HG02759 (cell line): ENCODE data around the gene CCDC8.
"Not testable (repeated sequence)": the region's sequence is repeated elsewhere in the genome, so short reads cannot be mapped to it uniquely, and the experiment has no call there.

Source experiments
- ATAC-seq: cut with Tn5 transposase; IDR thresholded peaks from one replicate; pipeline ENCODE4 v1.9.1; 2021; ENCODE audit warnings: mild to moderate bottlenecking, moderate library complexity; ENCODE audit not compliant: unreplicated experiment

CCDC8 gene, protein sequence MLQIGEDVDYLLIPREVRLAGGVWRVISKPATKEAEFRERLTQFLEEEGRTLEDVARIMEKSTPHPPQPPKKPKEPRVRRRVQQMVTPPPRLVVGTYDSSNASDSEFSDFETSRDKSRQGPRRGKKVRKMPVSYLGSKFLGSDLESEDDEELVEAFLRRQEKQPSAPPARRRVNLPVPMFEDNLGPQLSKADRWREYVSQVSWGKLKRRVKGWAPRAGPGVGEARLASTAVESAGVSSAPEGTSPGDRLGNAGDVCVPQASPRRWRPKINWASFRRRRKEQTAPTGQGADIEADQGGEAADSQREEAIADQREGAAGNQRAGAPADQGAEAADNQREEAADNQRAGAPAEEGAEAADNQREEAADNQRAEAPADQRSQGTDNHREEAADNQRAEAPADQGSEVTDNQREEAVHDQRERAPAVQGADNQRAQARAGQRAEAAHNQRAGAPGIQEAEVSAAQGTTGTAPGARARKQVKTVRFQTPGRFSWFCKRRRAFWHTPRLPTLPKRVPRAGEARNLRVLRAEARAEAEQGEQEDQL

DNA sequence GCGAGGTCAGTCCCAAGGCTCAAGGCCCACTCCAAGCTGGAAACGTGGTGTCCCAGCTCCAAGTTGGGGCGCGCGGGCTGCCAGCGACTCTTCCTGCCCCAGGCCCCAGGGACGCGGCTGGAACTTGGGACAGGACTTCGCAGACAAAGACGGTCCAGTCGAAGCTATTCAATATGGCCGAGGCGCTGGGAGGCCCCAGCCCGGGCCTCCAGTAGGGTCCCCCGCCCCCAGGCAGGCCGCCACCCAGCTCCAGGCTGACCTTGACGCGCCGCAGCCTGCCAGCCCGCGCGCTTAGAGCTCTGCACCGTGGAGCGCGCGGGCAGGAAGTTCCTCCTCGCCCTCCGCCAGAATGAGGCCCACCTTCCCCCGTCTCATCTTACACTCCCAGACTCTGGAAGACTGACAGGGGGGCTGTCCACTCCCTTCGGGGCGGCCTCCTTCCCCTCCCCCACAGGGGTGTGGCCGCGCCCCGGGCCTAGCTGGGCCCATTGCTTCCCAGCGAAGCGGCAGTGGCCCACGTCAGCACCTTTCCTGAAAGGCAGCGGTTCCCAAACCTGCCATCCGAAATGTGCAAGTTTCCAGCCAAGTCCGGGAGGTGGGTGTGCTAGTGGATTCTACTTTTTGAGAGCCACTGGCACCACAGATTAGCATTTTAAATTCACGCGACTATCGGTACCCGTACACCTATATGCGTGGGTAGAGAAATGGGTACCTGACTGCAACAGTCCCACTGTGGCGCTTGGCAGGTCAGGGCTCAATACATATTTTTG lies at the start of gene CCDC8:
TSS of gene CCDC8 (minus strand) at position 303 of the 770 bp plus-strand sequence. CDS start 754 bp downstream, outside the sequence.
- ATAC-seq = no peak

DNA sequence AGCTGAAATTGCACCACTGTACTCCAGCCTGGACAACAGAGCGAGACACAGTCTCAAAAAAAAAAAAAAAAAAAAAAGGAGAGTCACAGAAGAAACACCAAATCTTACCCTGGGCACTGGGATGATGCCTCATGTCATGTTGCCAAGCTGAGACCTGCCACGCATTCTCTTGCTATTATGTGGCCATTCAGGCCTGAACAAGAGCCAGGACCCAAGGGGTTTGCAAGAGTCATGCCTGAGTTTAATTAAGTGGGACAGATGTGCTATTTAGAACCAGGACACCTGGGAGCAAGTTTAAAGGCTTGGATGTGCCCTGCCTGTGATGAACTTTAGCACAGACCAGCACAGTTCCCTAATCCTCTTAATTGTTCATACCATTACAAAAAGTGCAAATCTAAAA lies 48.2 kb upstream of the CCDC8 start:
- ATAC-seq = no peak

DNA sequence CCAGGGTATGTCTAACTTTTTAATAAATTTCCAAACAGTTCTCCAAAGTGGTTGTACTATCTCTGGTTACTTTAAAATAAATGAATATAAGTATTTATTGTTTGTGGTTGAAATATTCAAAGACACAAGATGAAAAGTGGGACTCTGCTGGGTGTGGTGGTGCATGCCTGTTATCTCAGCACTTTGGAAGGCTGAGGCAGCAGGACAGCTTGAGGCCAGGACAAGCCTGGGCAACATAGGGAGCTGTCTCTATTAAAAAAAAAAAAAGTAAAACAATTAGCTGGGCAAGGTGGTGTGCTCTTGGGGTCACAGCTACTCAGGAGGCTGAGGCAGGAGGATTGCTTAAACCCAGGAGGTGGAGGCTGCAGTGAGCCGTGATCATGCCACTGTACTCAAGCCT lies 47.6 kb upstream of the CCDC8 start:
- ATAC-seq = no peak

DNA sequence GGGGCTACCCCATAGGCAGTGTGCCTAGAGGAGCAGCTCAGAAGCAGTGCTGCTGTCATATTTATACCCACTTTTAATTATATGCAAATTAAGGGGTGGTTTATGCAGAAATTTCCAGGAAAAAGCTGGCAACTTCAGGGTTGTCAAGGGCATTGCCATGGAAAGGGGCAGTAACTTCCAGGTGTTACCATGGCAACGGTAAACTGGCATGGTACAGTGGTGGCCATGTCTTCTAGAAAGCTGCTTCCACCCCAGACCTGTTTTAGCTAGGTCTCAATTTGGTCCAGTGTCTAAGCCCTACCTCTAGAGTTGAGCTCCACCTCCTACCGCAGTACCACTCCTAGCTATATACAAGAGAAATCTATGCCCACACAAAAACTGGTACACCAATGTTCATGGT lies 46.7 kb upstream of the CCDC8 start:
- no peak for ATAC-seq

DNA sequence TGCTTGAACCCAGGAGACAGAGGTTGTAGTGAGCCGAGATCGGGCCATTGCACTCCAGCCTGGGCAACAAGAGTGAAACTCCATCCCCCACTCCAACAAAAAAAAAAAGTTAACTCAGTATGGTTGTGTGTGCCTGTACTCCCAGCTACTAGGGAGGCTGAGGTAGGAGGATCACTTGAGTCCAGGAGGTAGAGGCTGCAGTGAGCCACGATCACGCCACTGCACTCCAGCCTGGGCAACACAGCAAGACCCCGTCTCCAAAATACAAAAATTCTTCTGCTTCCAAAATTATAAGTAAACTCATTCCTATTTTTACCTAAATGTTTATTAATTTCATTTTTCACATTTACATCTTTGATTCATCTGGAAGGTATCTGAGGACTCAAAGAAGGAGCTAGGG lies 43.6 kb upstream of the CCDC8 start:
- ATAC-seq = no peak

DNA sequence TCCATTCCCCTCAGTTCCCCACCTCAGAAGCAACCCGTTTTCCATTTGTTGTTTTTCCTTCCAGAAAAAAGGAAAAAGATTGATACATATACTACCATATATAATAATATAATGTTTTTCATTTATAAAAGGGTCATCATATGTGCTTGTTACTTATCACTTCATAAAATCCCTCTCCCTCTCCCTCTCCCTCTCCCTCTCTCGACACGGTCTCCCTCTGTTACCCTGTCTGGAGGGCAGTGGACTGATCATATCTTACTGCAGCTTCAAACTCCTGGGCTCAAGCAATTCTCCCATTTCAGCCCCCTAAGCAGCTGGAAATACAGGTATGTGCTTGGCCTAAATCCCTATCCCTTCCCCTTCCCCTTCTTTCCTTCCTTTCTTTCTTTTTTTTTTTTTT lies 40.9 kb upstream of the CCDC8 start:
- ATAC-seq = no peak

DNA sequence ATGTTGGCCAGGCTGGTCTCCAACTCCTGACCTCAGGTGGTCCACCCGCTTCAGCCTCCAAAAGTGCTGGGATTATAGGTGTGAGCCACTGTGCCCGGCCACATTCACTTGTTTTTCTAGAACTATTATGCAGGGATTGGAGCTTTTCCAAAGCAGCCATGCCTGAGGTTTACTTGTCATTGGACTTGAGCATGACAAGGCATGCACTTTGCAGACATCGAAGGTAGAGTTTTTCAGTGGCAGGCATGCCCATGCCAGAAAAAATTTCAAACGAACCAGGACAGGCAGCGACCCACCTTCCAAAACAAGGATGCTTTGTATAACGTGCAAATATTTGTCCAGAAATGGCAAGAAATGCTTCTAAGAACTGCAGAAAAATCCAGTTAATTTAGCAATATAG lies 40.3 kb upstream of the CCDC8 start:
- ATAC-seq = no peak

DNA sequence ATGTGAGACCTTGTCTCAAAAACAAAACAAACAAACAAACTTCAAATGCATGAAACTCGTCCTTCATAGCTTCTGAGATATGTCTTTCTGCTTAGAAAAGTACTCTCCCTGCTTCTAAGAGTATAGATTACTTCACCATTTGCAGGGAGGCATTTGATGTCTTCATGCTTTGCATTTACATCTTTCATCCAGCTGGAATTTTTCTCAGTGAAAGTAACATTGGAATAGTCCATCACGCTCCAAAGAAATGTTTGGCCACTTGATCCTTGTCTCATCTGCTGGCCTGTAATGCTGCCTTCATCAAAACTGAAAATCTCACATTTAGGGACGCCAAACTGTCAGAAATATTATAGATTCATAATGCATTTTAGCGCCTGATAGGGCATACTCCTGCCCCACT lies 38.8 kb upstream of the CCDC8 start:
- ATAC-seq = no peak

DNA sequence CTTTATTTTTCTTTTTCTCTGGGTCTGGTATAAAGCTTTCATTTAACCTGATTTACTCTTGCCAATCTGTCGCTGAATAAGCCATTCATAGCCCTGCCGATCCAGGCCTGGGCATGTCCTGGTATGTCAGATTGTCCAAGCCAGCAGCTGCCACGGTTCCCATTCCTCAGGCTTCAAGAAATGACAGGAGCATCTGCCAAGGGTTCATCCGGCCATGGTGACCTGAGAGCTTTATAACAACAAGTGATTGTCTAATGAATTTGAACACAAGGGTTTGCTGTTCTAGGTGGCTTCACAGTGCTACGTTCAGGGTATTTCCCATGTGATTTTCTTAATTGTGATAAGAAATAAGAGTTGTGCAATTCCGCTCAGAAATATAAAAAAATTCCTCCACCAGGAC lies 38.0 kb upstream of the CCDC8 start:
- no peak for ATAC-seq

DNA sequence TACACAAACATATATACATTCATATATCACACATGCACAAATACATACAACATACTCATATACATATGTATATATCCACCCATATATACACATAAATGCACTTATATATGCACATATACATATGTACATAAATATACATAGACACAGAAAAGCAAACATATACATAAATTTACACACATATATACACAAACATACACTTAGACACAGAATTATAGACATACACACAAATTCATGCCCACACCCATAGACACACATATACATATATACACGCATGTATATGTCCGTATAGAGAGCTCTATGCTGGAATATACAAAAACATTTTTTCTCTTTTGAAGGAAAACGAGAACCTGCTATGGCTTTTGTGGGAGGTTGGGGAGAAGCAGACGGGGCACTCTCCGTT lies 37.4 kb upstream of the CCDC8 start:
- ATAC-seq = no peak

DNA sequence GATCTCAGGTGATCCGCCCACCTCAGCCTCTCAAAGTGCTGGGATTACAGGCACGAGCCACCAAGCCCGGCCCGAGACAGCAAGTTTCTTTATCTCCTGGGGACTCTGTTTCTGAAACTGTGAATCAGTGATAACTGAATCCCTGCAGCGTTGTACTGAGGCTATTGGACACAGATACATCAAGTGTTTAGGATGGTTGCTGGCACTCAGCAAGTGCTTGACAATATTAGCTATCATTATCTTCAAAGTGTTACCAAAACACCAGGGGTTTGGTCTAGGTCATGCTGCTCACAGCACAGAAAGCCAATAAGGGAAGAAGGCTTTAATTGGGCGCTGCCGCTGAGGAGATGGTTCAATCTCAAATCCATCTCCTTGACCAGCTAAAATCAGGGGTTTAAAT lies 35.9 kb upstream of the CCDC8 start:
- no peak for ATAC-seq

DNA sequence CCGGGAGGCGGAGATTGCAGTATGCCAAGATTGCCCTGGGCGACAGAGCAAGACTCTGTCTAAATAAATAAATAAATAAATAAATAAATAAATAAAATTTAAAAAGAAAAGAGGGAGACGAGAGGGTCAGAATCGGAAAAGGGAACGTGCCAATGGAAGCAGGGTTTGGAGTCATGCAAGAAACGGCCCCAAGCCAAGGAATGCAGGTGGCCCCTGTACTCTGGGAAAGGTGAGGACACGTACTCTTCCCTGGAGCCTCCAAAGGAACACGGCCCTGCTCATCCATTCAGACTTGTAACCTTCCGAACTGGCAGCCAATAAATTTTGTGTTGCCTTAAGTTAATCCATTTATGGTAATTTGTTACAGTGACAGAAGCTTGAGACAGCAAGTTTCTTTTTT lies 35.2 kb upstream of the CCDC8 start:
- no peak for ATAC-seq

DNA sequence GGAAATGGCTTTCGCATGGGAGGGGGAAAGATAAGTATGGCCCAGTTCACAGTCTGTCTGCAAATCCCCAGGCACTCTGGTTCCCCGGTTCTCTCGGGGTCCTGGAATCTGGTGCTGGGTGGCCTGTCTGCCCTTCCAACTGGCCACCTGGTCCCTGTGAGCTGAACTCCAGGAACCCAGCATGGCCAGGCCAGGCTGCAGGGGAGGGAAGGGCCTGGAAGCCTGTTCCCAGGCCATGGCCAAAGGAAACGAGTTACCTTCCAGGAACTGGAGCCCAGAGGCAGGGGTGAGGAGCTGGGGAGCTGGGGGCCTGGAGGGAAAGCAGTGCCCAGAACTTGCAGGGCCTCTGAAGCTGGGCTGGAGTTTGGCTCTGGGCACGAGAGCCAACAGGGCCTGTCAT lies 34.5 kb upstream of the CCDC8 start:
- ATAC-seq = no peak

DNA sequence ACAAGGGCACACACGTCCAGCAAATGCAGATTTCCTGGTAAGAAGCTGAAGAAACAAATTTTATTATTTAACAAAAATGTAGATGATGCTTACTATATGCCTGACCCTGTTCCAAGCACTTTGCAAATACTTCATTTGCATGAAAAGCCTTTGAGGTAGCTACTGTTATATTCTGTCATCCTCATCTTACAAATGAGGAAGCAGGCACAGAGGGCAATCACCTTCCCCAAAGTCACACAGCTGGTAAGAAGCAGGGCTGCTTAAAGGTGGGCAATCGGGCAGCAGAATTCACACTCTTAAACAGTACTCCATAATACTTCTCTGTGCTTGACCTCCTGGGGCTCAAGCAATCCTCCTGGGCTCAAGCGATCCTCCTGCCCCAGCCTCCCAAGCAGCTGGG lies 33.6 kb upstream of the CCDC8 start:
- no peak for ATAC-seq

DNA sequence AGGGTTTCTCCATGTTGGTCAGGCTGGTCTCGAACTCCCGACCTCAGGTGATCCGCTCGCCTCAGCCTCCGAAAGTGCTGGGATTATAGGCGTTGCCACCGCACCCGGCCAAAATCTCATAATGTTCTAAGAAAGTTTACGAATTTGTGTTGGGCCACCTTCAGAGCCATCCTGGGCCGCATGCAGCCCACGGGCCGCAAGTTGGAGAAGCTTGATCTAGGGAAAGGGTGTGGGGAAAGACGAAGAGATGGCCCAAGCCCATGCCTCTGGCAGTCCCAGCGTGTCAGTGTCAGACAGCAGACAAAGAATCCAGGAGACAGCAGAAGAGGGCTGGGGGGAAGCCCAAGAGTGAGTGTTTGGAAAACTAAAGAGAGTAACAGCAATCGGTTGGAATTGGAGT lies 32.7 kb upstream of the CCDC8 start:
- no peak for ATAC-seq

DNA sequence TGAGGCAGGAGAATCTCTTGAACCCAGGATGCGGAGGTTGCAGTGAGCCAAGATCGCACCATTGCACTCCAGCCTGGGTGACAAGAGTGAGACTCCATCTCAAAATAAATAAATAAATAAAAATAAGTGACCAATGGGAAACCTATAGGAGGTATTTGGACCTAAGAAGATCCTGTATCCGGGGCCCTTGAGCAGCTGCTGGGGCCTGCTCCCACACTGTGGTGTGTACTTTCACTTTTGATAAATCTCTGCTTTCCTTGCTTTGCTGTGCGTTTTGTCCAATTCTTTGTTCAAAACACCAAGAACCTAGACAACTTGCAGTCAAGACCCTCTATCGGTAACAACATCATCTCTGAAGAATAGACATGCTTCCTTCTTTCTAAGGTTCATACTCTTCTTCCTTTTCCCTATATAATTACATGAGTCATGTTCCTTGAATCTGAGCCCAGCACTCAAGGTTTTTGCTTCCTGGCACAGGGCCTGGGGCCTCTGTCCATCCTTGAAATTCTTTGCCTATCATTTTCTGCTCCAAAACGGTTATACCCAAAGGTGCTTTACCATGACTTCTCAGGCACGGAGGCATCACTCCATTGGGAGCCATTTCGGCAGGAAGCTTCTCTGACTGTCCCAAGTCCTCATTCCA lies 29.6 kb upstream of the CCDC8 start:
- no peak for ATAC-seq

DNA sequence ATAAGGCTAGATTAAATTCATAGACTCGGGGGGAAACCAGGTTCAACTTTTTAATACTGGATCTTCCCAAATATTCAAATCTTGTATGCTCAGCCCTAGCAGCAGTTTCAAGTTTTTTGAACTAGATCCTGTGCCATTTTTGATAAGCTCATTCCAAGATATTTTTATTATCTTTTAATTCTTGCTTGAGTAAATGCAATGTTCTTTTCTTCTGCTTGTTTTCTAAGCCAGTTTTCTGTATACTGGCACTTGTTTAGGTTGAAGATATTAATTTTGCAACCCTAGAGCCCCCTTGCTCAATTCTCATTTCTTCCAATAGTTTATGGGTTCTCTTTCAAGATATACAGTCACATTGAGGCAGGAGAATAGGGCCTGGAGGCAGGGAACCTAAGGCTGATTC lies 28.5 kb upstream of the CCDC8 start:
- ATAC-seq = no peak

DNA sequence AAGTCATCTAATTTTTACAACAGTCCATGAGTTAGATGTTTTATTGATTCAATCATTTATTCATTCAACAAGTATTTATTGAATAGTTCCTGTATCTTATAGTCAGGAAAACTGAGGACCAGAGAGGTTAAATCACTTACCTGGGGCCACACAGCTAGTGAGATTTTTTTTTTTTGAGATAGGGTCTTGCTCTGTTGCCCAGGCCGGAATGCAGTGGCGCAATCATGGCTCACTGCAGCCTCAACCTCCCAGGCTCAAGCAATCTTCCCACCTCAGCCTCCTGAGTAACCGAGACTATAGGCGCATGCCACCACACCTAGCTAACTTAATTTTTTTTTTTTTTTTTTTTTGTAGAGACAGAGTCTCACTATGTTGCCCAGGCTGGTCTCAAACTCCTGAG lies 22.3 kb upstream of the CCDC8 start:
- not testable (repeated sequence) for ATAC-seq

DNA sequence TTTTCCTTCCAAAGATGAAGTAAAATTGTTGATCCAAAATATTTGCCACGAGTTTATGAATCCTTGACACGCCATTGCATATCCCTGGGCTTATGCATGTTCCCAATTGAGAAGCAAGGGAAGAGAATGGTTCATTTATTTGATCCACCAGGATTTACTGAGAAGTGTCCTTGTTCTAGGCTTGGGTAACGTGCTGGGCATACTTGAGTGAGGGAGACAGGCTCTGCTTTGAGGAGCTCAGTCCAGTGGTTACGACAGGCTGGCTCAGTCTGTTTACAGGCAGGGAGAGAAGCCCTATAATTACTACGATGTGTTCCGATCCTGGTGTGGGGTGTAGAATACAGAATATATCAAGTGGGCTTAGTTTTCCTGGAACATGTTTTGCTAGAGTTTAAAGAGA lies 21.6 kb upstream of the CCDC8 start:
- no peak for ATAC-seq

DNA sequence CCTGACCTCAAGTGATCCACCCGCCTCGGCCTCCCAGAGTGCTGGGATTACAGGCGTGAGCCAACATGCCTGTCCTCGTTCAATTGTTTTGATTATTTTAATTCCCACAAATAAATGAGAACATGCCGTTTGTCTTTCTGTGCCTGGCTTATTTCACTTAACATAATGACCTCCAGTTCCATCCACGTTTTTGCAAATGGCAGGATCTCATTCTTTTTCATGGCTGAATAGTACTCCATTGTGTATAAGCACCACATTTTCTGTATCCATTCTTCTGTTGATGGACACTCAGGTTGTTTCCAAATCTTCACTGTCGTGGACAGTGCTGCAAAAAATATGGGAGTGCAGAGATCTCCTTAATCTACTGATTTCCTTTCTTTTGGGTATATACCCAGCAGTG lies 20.1 kb upstream of the CCDC8 start:
- not testable (repeated sequence) for ATAC-seq

DNA sequence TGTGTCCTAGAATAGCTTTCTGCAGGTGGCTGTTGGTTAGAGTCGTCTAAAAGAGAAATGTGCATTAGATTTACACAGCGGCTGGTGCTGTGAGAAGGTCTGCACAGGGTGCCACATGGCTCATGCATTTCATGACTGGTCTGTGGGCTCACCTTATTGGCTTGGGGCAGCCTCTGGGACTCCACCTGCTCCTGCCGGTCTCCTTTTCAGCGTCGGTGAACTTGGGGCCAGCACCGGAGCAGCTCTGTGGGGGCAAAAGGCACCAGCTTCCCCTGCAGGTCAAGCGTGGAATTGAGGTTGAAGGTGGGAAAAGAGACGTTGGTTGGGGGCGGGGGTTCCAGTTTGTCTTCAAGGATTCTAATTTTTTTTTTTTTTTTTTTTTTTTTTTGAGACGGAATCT lies 18.5 kb upstream of the CCDC8 start:
- ATAC-seq = no peak

DNA sequence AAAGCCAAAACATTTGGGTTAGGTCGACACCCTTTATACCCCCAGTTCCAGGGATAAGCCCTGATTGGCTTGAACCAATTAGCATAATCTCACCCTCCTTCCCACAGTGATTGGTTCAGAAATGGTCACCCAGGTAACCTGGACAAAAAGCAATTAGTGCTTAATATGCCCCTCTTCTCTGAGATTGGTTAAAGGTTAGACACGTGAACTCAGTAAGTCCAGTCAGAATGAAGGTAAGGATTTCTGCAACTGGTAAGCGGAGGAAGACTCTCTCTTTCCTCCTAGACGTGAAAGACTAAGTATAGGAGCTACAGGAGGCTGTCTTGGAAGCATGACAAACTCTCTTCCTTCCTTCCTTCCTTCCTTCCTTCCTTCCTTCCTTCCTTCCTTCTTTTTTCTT lies 16.6 kb upstream of the CCDC8 start:
- no peak for ATAC-seq
